GM13976 (cell line): ENCODE data around the gene NOS1.

Experiments used
- DNase-seq: peaks from one replicate; pipeline ENCODE4 v3.0.0; 2012; ENCODE audit warnings: low spot score
- CTCF ChIP-seq: IDR thresholded peaks from 2 replicates; pipeline ENCODE4 v1.5.1; 2012; ENCODE audit warnings: borderline replicate concordance, mild to moderate bottlenecking; ENCODE audit not compliant: insufficient read depth; ENCODE audit errors: extremely low read depth, missing control alignments, control extremely low read depth
- in situ Hi-C: fragments of 300-500 bp; cut with MboI; formaldehyde crosslinking; loops from one replicate; pipeline ENCODE4 v1.12.0; 2022; ENCODE audit warnings: low sequenced_read_pairs, mixed read lengths, inconsistent platforms; ENCODE audit not compliant: unreplicated experiment

NOS1 gene

GRCh38 chr12:117339104-117339503 is 22.3 kb downstream of the NOS1 start:
- in situ Hi-C loops = no loop called here
- no peak for DNase-seq
- no peak for TF ChIP-seq CTCF

GRCh38 chr12:117334855-117335587 is 26.4 kb downstream of the NOS1 start:
- no peak for TF ChIP-seq CTCF
- in situ Hi-C loops = no loop called here
- no peak for DNase-seq

GRCh38 chr12:117334051-117334450 is 27.4 kb downstream of the NOS1 start:
- in situ Hi-C loops = no loop called here
- no peak for TF ChIP-seq CTCF
- no peak for DNase-seq

GRCh38 chr12:117333331-117333881 is 28.0 kb downstream of the NOS1 start:
- in situ Hi-C loops = no loop called here
- no peak for DNase-seq
- no peak for TF ChIP-seq CTCF

- in situ Hi-C loops = no loop called here
- no peak for DNase-seq
- no peak for TF ChIP-seq CTCF
These were observed 29.7 kb downstream of the NOS1 start for GRCh38 chr12:117331691-117332090.

GRCh38 chr12:117330441-117331113 is 30.8 kb downstream of the NOS1 start:
- TF ChIP-seq CTCF = no peak
- in situ Hi-C loops = no loop called here
- no peak for DNase-seq

- TF ChIP-seq CTCF = no peak
- no peak for DNase-seq
- in situ Hi-C loops = no loop called here
These were observed 31.7 kb downstream of the NOS1 start for GRCh38 chr12:117329756-117330155.
